Measurements from ENCODE around the gene CHAF1A.

DNA sequence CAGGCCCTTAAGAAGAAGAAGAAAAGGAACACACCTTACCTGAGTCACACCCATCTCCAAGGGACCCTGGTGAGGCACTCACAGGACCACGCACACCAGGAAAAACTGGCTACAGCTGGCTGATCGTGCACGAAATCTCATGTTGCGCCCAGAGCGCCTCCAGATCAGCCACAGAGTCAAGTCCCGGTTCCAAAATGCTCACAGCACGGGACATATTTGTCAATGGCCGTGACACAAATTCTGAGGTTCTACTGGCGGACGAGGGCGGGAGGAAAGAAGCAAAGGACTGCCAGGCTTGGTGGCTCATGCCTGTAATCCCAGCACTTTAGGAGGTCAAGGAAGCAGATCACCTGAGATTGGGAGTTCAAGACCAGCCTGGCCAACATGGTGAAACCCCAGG, 23.6 kb upstream of the CHAF1A start:
- TF ChIP-seq, protein P1, sequence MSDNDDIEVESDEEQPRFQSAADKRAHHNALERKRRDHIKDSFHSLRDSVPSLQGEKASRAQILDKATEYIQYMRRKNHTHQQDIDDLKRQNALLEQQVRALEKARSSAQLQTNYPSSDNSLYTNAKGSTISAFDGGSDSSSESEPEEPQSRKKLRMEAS (CRISPR knock-in tag; IDR thresholded peaks at IDR 0.05) = no peak
- TF ChIP-seq KAT7 (CRISPR knock-in tag; IDR thresholded peaks at IDR 0.05; ENCODE audit: borderline replicate concordance) (no peak), ATF1 (CRISPR knock-in tag; IDR thresholded peaks at IDR 0.05) (no peak), ELF4 (CRISPR knock-in tag; IDR thresholded peaks at IDR 0.05; ENCODE audit: low read depth) (no peak), CTCF (IDR thresholded peaks at IDR 0.05) (no peak)
